Measurements from ENCODE around the gene RAB7B. TPM values are rescaled to one million over a fixed set of nuclear protein-coding genes. Genes with fewer than 3 reads are reported as not detected.

RAB7B gene
- total RNA-seq, 2 donors from 2014 or later: 2.5 to 12.0 TPM

DNA sequence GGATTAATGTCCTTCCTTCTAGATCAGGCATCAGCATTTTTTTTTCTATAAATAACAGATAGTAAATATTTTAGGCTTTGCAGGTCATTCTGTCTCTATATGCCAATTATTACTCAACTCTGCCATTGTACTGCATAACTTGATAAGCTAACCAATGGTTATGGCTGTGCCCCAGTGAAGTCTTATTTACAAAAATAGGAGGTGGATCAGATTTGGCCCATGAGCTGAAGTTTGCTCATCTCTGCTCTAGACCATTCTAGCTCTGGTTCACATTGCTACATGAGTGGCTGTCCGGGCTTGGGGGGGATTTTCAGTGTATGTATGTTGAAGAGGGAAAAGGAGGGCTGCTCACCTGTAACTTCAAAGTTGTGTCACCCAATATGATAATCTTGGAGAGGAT is 10.1 kb downstream of the RAB7B start:
- ATAC-seq (ENCODE audit: insufficient number of reproducible peaks, low FRiP score, low read depth) (no peak), DNase-seq (ENCODE audit: low spot score) (no peak)
- Histone ChIP-seq H3K36me3 (no peaks in the 10 kb centered on the region), H3K27ac (no peak overlapping the region), H3K4me3 (no peak overlapping the region), H3K27me3 (replicated peaks; ENCODE audit: insufficient read depth) (no peaks in the 10 kb centered on the region), H3K4me1 (ENCODE audit: control insufficient read depth in 1 of 2, low read depth in 2 of 2) (no peaks in the 10 kb centered on the region), H3K9me3 (no peaks in the 10 kb centered on the region)
- TF ChIP-seq, protein P1, sequence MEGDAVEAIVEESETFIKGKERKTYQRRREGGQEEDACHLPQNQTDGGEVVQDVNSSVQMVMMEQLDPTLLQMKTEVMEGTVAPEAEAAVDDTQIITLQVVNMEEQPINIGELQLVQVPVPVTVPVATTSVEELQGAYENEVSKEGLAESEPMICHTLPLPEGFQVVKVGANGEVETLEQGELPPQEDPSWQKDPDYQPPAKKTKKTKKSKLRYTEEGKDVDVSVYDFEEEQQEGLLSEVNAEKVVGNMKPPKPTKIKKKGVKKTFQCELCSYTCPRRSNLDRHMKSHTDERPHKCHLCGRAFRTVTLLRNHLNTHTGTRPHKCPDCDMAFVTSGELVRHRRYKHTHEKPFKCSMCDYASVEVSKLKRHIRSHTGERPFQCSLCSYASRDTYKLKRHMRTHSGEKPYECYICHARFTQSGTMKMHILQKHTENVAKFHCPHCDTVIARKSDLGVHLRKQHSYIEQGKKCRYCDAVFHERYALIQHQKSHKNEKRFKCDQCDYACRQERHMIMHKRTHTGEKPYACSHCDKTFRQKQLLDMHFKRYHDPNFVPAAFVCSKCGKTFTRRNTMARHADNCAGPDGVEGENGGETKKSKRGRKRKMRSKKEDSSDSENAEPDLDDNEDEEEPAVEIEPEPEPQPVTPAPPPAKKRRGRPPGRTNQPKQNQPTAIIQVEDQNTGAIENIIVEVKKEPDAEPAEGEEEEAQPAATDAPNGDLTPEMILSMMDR (IDR thresholded peaks at IDR 0.05): no peak

DNA sequence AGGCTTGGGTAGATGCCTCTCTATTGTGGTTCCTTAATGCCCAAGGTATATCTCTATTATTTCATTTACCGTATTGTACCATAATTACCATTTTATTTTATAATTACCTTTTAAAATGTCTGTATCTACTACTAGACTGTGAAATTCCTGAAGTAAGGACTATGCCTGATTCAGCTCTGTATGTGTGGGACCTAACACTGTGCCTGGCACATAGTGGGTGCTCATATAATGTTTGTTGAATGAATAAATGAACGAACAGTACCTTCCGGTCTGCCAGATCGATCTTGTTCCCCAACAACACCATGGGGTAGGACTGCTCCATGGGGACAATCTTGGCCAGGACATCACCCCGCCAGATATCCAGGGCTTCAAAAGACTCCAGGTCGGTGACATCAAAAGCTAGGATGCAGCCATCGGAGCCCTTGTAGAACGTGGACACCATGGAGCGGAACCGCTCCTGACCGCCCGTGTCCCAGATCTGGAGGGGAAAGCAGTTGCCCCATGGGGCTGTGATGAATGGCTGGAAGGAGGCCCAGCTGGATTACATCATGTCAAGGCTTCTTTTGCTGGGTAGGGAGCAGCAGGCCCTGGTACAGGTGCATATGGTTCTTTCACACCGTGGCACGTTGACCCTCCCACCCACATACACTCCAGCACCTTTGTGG is 10.8 kb downstream of the RAB7B start:
- TF ChIP-seq, protein P1 (IDR thresholded peaks at IDR 0.05): no peak
- H3K27ac ChIP-seq: no peak overlapping the region
- DNase-seq (ENCODE audit: low spot score) (no peak), ATAC-seq (ENCODE audit: insufficient number of reproducible peaks, low FRiP score, low read depth) (no peak)
- H3K27me3 ChIP-seq (replicated peaks; ENCODE audit: insufficient read depth): no peaks in the 10 kb centered on the region
- no peak overlapping the region for H3K4me3 ChIP-seq
- H3K4me1 ChIP-seq (ENCODE audit: control insufficient read depth in 1 of 2, low read depth in 2 of 2): peaks cover 0 to 2% of the 10 kb centered on the region in 2 donors
- no peaks in the 10 kb centered on the region for H3K36me3 ChIP-seq
- no peaks in the 10 kb centered on the region for H3K9me3 ChIP-seq

DNA sequence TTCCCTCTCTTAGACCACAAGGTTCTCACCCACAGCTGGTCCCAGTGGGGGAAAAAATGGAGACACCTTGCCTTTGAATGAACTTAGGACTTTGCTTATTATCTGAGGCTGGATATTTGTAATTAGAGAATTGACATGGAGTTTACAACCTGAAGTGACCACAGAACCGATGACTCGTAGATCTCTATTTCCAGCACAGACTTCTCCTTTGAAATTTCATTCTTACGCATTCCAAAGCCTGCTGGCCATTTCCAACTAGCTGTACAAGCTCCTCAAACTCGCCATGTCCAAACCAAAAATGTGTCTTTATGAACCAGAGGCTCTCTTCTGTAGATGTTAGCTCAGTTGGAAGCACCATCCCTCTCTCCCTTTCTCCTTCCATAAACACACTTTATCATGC is 12.0 kb downstream of the RAB7B start:
- TF ChIP-seq, protein P1 (IDR thresholded peaks at IDR 0.05): no peak
- no peak overlapping the region for H3K4me3 ChIP-seq
- H3K36me3 ChIP-seq: no peaks in the 10 kb centered on the region
- DNase-seq (ENCODE audit: low spot score): no peak
- H3K9me3 ChIP-seq: no peaks in the 10 kb centered on the region
- ATAC-seq (ENCODE audit: insufficient number of reproducible peaks, low FRiP score, low read depth): no peak
- H3K4me1 ChIP-seq (ENCODE audit: control insufficient read depth in 1 of 2, low read depth in 2 of 2): peaks cover 6 to 14% of the 10 kb centered on the region in 2 donors
- no peak overlapping the region for H3K27ac ChIP-seq
- H3K27me3 ChIP-seq (replicated peaks; ENCODE audit: insufficient read depth): no peaks in the 10 kb centered on the region

DNA sequence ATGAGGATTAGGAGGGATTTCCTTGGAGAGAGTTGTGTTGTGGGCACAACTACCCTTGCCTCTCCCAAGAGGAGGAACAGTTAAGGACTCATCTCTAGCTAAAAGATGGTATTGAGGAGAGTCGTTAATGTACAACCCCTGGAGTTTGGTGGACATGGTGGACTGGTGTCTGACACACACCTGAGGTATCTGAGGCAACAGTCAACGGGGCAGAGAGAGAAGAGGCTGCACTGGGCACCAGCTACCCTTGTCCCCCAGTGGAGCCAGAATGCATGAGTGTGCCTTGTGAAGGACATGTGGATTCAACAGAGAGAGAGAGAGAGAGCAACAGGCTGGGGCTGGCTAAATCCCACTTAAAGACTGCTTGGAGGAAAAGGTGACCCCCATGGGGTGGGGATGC is 13.0 kb downstream of the RAB7B start:
- peaks cover 6 to 16% of the 10 kb centered on the region in 2 donors for H3K4me1 ChIP-seq (ENCODE audit: control insufficient read depth in 1 of 2, low read depth in 2 of 2)
- no peaks in the 10 kb centered on the region for H3K9me3 ChIP-seq
- no peak overlapping the region for H3K27ac ChIP-seq
- H3K4me3 ChIP-seq: no peak overlapping the region
- no peaks in the 10 kb centered on the region for H3K27me3 ChIP-seq (replicated peaks; ENCODE audit: insufficient read depth)
- DNase-seq (ENCODE audit: low spot score) (no peak), ATAC-seq (ENCODE audit: insufficient number of reproducible peaks, low FRiP score, low read depth) (no peak)
- H3K36me3 ChIP-seq: no peaks in the 10 kb centered on the region
- TF ChIP-seq, protein P1 (IDR thresholded peaks at IDR 0.05): no peak

GRCh38 chr1:205989786-205990185 is 13.4 kb downstream of the RAB7B start:
- Histone ChIP-seq H3K27me3 (replicated peaks; ENCODE audit: insufficient read depth) (no peaks in the 10 kb centered on the region), H3K4me1 (ENCODE audit: control insufficient read depth in 1 of 2, low read depth in 2 of 2) (peaks cover 6 to 16% of the 10 kb centered on the region in 2 donors), H3K36me3 (no peaks in the 10 kb centered on the region), H3K27ac (no peak overlapping the region), H3K9me3 (no peaks in the 10 kb centered on the region), H3K4me3 (no peak overlapping the region)
- DNase-seq (ENCODE audit: low spot score) (no peak), ATAC-seq (ENCODE audit: insufficient number of reproducible peaks, low FRiP score, low read depth) (no peak)
- TF ChIP-seq, protein P1 (IDR thresholded peaks at IDR 0.05): no peak
